Cardiac fibroblast (primary cell): Measurements from ENCODE around the gene AGFG1.

ENCODE experiments used
- DNase-seq, 2 donors: peaks; one replicate each; pipeline versions ENCODE4 v3.0.0 to v3.0.0-alpha.2; 2010; ENCODE audit warnings: low read depth in 2 of 2
- H3K4me3 ChIP-seq, 2 donors: replicated peaks in 1 of 2; 1 replicate in 1 of 2; 2 replicates in 1 of 2; pipeline ENCODE4 v1.5.1; 2011; ENCODE audit warnings: low read depth in 2 of 2, low read length in 2 of 2, mild to moderate bottlenecking in 2 of 2, moderate library complexity in 1 of 2
- CTCF ChIP-seq: IDR thresholded peaks from one replicate; pipeline ENCODE4 v1.5.1; 2011; ENCODE audit warnings: low read depth, mild to moderate bottlenecking, low read length, inconsistent platforms

AGFG1 gene

DNA sequence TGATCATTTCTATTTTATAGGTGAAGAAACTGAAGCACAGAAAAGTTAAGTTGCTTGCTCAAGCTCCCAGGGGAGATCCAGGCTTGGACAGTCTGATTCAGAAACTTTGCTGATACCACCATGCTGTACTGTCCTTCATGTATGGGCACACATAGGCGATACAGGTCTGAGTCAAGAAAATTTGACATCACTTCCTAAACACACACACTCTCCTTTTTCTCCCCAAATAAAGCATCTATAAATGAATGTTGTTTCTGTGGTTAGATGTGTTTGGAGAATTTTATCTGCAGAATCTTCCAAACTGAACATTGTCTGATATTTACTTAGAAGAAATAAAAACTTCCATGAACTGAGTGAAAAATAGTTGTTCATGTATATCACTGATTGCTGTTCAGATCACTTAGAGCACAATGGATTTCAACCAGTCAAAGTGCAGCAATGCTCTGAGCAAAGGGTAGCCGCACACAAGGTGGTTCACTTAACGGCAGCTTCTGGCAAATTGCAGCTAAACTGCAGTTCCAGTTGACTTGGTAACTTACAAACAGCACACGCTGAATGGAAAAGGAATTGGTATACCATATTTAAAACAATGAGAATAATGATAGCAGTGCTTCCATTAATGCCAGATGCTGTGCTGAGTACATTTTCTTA is 10.0 kb upstream of the AGFG1 start:
- no peak overlapping the region for H3K4me3 ChIP-seq
- peak in 1 of 2 donors; percentile 57 for DNase-seq
- TF ChIP-seq CTCF, result no peak

DNA sequence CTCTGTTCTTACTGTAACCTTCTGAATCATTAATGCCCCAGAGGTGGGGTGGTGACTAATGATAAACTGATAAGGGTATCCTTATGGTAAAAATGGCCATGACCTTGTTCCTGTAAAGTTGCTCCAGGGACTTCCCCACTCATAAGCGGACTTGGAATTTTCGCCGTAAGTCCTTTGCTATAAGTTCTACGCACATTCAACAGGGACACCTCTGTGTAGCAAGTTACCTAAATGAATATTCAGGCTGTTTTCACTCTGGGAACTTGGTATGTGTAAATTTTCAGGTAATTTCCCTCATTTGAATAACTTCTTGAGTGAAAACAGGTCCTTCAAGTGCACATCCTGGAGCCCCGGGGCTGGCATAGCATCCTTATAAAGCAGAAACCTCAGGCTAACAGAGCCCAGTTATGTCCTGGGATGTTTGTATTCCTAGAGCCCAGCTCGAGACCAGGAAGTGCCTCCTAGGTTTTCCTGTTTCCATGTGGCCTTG is 9.4 kb upstream of the AGFG1 start:
- H3K4me3 ChIP-seq, result no peak overlapping the region
- DNase-seq, result peak in 1 of 2 donors; percentile 22
- no peak for TF ChIP-seq CTCF

GRCh38 chr2:227462972-227463931 is 8.7 kb upstream of the AGFG1 start:
- peak in 1 of 2 donors; percentile 32 for DNase-seq
- no peak for TF ChIP-seq CTCF
- H3K4me3 ChIP-seq, result no peak overlapping the region

GRCh38 chr2:227464361-227464760 is 7.6 kb upstream of the AGFG1 start:
- no peak overlapping the region for H3K4me3 ChIP-seq
- TF ChIP-seq CTCF, result no peak
- DNase-seq, result no peak

GRCh38 chr2:227464851-227465250 is 7.1 kb upstream of the AGFG1 start:
- no peak for DNase-seq
- no peak overlapping the region for H3K4me3 ChIP-seq
- no peak for TF ChIP-seq CTCF

DNA sequence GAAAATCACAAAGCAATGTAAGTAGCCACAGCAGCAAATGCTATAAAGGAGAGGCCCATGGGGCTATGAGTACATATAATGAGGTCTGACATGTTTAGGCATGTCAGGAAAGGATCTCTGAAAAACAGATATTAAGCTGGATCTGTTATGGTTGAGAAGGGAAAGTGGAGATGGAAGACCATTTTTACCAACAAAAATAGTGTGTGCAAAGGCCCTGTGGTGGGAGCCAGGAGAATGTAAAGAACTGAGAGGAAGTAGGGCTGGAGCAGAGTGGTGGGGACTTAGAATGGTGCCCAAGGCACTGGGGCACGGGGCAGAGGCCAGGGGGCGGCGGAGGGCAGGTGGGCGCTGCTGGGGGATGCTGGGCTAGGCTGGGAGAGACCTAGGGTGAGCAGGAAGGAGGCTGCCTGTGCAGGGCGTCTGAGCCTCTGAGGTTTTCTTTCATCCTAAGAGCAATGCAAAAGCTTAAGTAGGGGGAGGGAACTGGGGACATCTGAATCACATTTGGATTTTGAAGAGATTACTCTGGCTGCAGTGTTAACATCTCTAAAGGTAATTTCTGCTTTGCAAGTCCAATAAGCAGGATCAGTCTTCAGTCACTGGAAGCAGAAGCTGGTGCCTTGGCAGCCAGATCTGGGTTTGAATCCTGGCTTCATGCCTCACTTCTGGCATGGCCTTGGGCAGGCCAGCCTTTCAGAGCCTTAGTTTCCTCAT is 4.9 kb upstream of the AGFG1 start:
- no peak overlapping the region for H3K4me3 ChIP-seq
- no peak for TF ChIP-seq CTCF
- no peak for DNase-seq
